Smooth muscle cell (in vitro differentiated cells): ENCODE results near the gene SYNE2. TPM values are rescaled to one million over a fixed set of nuclear protein-coding genes. Genes with fewer than 3 reads are reported as not detected.

Experiments used
- DNase-seq: peaks from one replicate; lab custom pipeline; 2025; ENCODE audit not compliant: unreplicated experiment; lab: John Stamatoyannopoulos, UW
- H2AFZ ChIP-seq: fragments of 200-600 bp; sonication (generic); 2 replicates; pipeline ENCODE4 v1.6.0; 2016; ENCODE audit warnings: antibody characterized with exemption, low read depth, mild to moderate bottlenecking
- H3F3A ChIP-seq: fragments of 200-600 bp; sonication (generic); 2 replicates; pipeline ENCODE4 v1.6.0; 2017; ENCODE audit warnings: antibody characterized with exemption, low read depth
- H3K27ac ChIP-seq: fragments of 200-600 bp; sonication (generic); 2 replicates; pipeline ENCODE4 v1.5.1; 2016; ENCODE audit warnings: low read depth, mild to moderate bottlenecking
- H3K27me3 ChIP-seq: fragments of 200-600 bp; sonication (generic); 2 replicates; pipeline ENCODE4 v1.6.1; 2016; ENCODE audit warnings: low read depth, mild to moderate bottlenecking
- H3K36me3 ChIP-seq: fragments of 200-600 bp; sonication (generic); 2 replicates; pipeline ENCODE4 v1.5.1; 2016; ENCODE audit warnings: low read depth
- H3K4me1 ChIP-seq: fragments of 200-600 bp; sonication (generic); 2 replicates; pipeline ENCODE4 v1.5.1; 2016; ENCODE audit warnings: low read depth
- H3K4me2 ChIP-seq: fragments of 200-600 bp; sonication (generic); 2 replicates; pipeline ENCODE4 v1.6.0; 2016; ENCODE audit warnings: mild to moderate bottlenecking
- H3K4me3 ChIP-seq: fragments of 200-600 bp; sonication (generic); 2 replicates; pipeline ENCODE4 v1.5.1; 2016; ENCODE audit warnings: mild to moderate bottlenecking
- H3K79me2 ChIP-seq: fragments of 200-600 bp; sonication (generic); 2 replicates; pipeline ENCODE4 v1.6.0; 2016; ENCODE audit warnings: low read depth, mild to moderate bottlenecking
- H3K9ac ChIP-seq: fragments of 200-600 bp; sonication (generic); 2 replicates; pipeline ENCODE4 v1.6.0; 2016; ENCODE audit warnings: low read depth
- H3K9me3 ChIP-seq: fragments of 200-600 bp; sonication (generic); replicated peaks from 2 replicates; pipeline ENCODE4 v1.5.1; 2016; ENCODE audit warnings: low read depth
- H4K20me1 ChIP-seq: fragments of 200-600 bp; sonication (generic); 2 replicates; pipeline ENCODE4 v1.6.0; 2016; ENCODE audit warnings: low read depth
- CTCF ChIP-seq: fragments of 200-600 bp; sonication (generic); IDR thresholded peaks from 2 replicates; pipeline ENCODE4 v1.5.1; 2017; ENCODE audit warnings: borderline replicate concordance, mild to moderate bottlenecking, antibody characterized with exemption; ENCODE audit not compliant: insufficient read depth, poor library complexity, severe bottlenecking
- WGBS: methylation state at CpG from one replicate; pipeline ENCODE4 v1.1.7; 2016; ENCODE audit warnings: low lambda C conversion rate; 5-methylcytosine and 5-hydroxymethylcytosine counted together
- polyA plus RNA-seq: library from polyadenylated mRNA; unstranded; fragments of >200 nt; fragmentation: Nextera tagmentation; extraction: Ambion mirVana; gene quantifications from 2 replicates; pipeline ENCODE4 v1.2.1, GENCODE V29; 2016
- total RNA-seq: library from RNA; depleted of rRNA; stranded (reverse); fragments of >200 nt; gene quantifications from 2 replicates; pipeline ENCODE4 v1.2.3, GENCODE V29; 2014

Gene SYNE2
- total and polyA plus RNA-seq, 2 experiments from 2014 or later: 4.8 to 20.9 TPM

GRCh38 chr14:64064447-64064846, 211.6 kb downstream of the SYNE2 start:
- H3K4me2 ChIP-seq: no peak overlapping the region
- no peaks in the 10 kb centered on the region for H3F3A ChIP-seq
- no peak for DNase-seq
- no peak overlapping the region for H2AFZ ChIP-seq
- H3K27ac ChIP-seq: no peak overlapping the region
- H3K79me2 ChIP-seq: no peaks in the 10 kb centered on the region
- H3K9ac ChIP-seq: no peak overlapping the region
- H3K4me1 ChIP-seq: peaks cover 15% of the 10 kb centered on the region
- no peak overlapping the region for H3K4me3 ChIP-seq
- TF ChIP-seq CTCF: no peak
- H3K36me3 ChIP-seq: no peaks in the 10 kb centered on the region
- no peaks in the 10 kb centered on the region for H3K27me3 ChIP-seq
- no peaks in the 10 kb centered on the region for H4K20me1 ChIP-seq
- 95% methylated on average over 2 of the region's 2 CpGs for WGBS
- H3K9me3 ChIP-seq: no peaks in the 10 kb centered on the region

GRCh38 chr14:64069634-64070359, 217.0 kb downstream of the SYNE2 start:
- H3K27ac ChIP-seq: no peak overlapping the region
- no peak for DNase-seq
- TF ChIP-seq CTCF: no peak
- H3K36me3 ChIP-seq: no peaks in the 10 kb centered on the region
- no peak overlapping the region for H3K4me2 ChIP-seq
- no peaks in the 10 kb centered on the region for H4K20me1 ChIP-seq
- no peak overlapping the region for H2AFZ ChIP-seq
- H3F3A ChIP-seq: no peaks in the 10 kb centered on the region
- H3K79me2 ChIP-seq: no peaks in the 10 kb centered on the region
- WGBS: 86% methylated on average over 5 of the region's 5 CpGs
- H3K27me3 ChIP-seq: no peaks in the 10 kb centered on the region
- H3K4me3 ChIP-seq: no peak overlapping the region
- no peaks in the 10 kb centered on the region for H3K9me3 ChIP-seq
- no peak overlapping the region for H3K9ac ChIP-seq
- H3K4me1 ChIP-seq: no peaks in the 10 kb centered on the region

- peaks cover 4% of the 10 kb centered on the region for H3F3A ChIP-seq
- H2AFZ ChIP-seq: peak overlapping the region; percentile 69
- peak overlapping the region; percentile 10 for H3K4me2 ChIP-seq
- no peak overlapping the region for H3K4me3 ChIP-seq
- TF ChIP-seq CTCF: no peak
- H4K20me1 ChIP-seq: no peaks in the 10 kb centered on the region
- peak overlapping the region; percentile 73 for H3K27ac ChIP-seq
- peak overlapping the region; percentile 18 for H3K9ac ChIP-seq
- no peaks in the 10 kb centered on the region for H3K79me2 ChIP-seq
- H3K36me3 ChIP-seq: no peaks in the 10 kb centered on the region
- 54% methylated on average over 2 of the region's 2 CpGs for WGBS
- H3K4me1 ChIP-seq: peaks cover 9% of the 10 kb centered on the region
- no peaks in the 10 kb centered on the region for H3K27me3 ChIP-seq
- H3K9me3 ChIP-seq: no peaks in the 10 kb centered on the region
- no peak for DNase-seq
Observed at GRCh38 chr14:64074961-64075612, 222.3 kb downstream of the SYNE2 start.
